Measurements from ENCODE around the gene LSM14B.

DNA sequence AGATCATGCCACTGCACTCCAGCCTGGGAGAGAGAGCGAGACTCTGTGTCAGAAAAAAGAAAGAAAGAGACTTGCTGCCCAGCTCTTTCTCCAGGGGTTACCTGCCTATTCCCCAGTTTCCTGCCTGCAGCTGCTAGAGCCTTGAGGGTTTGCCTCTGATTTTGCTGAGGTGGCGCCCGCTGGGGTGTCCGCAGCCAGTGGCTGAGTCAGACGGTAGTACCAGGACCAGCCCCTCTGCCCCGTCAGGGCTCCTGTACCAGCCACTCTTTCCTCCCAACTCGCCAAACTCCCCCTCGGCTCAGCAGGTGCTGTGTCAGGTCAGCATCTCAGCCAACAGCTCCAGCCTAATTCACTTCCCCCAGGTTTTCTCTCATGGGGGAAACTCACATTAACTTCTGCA lies 7.4 kb upstream of the LSM14B start:
- TF ChIP-seq CTCF (IDR thresholded peaks at IDR 0.05; ENCODE audit: insufficient read depth, low read length) = no peak
- no peak for TF ChIP-seq REST (IDR thresholded peaks at IDR 0.05; ENCODE audit: insufficient replicate concordance, low read depth)
- TF ChIP-seq POLR2AphosphoS5 (IDR thresholded peaks at IDR 0.05; ENCODE audit: low read depth) = no peak
